HG03039 (cell line): Measurements from ENCODE around the gene FPR1.
"Not testable (repeated sequence)": the region's sequence is repeated elsewhere in the genome, so short reads cannot be mapped to it uniquely, and the experiment has no call there.

ENCODE experiments used
- ATAC-seq: cut with Tn5 transposase; IDR thresholded peaks from one replicate; pipeline ENCODE4 v1.9.1; 2021; ENCODE audit warnings: mild to moderate bottlenecking, moderate library complexity; ENCODE audit not compliant: unreplicated experiment

Gene FPR1

DNA sequence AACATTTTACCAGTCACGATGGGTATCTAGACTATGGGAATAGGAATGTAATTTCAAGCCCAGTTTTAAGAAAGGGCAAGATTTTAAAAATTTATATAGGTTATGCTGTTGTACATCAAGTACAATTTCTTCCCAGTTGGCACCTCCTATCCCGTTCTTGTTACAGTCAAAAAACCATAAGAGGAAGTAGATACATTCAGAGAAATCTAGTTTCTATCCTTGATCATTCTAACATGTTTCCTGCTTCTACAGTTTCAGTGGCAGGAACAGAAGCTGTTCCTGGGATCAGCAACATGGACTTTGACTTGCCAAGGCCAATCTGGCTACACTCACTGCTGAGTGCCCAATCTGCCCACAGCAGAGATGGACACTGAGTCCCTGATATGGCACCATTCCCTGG lies 28.6 kb upstream of the FPR1 start:
- no peak for ATAC-seq

DNA sequence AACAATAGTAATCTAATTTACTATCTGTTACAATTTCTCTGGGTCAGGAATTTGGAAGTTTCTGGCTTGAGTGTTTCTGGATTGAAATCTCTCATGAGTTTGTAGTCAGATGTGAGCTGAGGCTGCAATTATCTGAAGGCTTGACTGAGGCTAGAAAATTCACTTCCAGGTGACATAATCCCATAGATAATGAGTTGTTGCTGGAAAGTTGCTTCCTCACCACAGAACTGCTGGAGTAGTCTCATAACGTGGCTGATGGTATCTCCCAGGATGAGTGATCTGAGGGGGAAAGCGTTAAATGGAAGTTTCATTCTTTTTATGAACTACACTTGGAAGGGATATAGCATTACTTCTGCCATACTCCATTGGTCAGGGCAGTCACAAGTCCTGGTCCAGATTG lies 28.0 kb upstream of the FPR1 start:
- ATAC-seq: no peak

DNA sequence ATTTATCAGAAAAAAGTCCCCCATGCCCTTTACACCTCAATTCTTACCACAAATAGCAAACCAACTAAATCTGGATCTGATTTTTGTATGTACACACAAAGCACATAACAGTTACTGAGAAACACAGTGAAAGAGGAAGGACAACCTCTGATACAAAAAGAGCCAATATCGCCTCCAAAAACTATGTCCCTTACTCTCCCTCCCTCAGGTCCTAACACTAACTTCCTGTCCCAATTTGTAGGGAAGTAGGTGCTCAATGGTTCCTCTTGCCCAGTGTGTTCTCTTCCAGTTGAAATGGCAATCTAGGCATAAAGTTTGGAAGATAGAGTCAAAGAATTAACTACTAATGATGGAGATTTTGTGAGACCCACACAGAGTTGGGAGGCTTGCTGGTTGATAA lies 27.5 kb upstream of the FPR1 start:
- no peak for ATAC-seq

DNA sequence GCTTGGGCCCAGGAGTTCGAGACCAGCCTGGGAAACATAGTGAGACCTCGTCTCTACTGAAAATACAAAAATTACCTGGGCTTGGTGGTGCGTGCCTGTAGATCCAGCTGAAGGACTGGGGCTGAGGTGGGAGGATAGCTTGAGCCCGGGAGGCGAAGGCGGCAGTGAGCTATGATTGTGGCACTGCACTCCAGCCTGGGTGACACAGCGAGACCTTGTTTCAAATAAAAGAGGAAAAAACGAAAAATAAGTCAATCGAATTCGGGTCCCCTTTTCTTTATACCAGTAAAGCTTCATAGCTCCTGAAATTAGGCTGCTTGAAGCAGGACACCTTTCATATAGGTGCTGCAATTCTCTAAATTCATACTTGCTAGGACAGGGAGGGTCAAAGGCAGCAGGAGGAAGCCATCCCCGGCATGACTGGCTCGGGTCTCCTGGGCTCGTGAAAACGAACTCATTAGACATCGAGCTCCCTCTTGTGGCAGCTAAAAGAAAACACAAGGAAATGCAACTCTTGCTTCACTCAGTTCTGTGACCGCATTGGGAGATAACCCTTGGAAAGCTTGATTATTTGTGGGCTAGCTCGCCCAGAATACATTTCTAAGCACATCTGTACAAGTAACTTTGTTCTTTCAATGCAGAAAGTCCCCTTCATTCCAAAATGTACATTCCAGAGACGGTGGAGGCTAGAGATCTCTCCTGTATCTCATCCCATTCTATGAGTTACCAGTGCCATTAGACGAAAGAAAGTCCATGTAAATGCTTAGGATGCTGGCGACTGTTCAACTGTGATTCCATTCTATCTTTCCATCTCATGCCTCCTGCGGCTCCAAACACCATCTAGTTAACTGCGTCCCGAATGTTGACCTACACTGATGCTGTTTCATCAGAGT lies 26.1 kb upstream of the FPR1 start:
- no peak for ATAC-seq

DNA sequence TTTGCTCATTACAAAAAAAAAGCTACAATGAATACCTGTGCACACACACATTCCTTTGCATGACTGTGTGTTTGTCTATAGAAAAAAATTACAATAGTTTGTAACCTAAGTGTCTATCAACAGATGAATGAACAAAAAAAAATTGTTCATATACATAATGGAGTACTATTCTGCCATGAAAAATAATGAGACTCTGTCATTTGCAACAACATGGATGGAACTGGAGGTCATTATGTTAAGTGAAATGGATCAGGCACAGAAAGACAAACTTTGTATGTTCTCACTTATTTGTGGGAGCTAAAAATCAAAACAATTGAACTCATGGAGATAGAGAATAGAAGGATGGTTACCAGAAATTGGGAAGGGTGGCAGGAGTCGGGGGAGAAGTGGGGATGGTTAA lies 24.9 kb upstream of the FPR1 start:
- ATAC-seq: not testable (repeated sequence)

DNA sequence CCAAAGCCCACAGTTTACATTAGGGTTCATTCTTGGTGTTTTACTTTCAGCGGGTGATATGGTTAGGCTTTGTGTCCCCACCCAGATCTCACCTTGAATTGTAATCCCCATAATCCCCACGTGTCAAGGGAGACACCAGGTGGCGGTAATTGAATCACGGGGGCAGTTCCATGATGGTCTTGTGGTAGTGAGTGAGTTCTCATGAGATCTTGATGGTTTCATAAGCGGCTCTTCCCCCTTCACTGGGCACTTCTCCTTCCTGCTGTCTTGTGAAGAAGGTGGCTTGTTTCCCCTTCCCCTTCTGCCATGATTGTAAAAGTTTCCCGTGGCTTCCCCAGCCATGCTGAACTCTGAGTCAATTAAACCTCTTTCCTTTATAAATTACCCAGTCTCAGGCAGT lies 21.3 kb upstream of the FPR1 start:
- ATAC-seq: no peak

DNA sequence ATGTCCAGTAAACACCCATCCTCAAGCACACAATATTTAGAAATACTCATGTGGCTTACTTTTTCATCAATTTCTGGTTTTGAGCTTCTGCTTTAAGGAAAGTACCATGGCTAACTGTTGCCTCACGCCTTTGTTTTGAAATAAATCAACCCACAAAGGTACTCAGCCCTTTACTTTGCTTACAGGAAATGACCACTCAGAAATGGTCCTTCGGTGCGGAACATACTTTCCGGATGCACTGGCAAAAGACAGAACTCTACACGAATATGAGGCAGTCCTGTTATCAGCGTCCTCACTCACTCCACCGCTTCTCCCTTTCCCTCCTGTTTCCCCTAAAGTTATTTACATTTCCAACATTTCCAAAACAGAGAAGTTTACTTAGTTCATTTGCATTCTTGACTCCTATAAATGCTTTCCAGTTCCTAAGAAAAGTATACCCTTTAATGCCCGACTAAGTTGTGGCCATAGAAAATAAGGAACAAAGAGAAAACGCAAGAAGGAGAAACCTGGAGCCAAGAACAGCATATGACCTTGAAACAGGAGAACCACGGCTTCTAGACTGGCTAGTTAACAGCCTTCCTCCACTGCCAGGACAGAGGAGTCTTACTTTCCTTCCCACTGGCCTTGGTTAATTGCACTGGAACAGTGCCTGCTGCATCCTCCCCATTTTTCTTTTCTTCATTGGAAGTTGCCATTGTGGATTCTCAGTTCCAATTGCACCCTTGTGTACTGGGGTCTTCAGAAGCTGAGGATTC lies 19.9 kb upstream of the FPR1 start:
- ATAC-seq: no peak

DNA sequence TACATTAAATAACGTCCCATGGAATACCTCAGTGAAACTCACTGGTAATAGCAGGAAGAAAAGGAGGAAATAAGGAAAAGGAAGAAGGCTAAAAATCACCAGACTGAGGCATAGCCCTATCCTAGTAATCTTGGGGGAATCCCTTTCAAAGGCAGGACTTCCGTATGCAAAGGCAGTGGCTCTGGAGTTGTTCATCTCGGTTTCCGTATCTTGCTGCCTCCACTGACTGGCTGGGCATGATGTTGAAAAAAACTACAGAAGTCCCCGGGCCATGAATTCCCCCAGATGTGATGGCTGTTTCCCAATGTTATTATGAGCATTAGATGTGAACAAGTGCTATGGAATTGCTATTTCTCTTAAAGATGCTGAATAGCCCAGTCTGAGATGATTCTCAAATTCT lies 14.8 kb upstream of the FPR1 start:
- no peak for ATAC-seq

DNA sequence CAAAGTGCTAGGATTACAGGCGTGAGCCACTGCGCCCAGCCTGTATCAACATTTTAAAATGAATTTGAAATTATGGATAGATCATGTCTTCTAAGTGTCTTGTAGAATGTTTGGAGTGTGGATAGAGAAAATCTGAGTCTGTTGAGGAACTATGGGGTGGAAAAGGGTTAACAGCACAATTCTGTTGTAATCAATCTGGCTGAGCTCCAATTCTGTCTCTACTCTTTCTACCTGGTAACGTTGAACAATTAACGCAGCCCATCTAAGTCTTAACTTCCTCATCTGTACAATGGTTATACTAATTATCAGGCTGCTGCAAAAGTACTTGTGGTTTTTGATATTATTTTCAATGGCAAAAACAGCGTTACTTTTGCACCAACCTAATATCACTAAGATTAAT lies 13.4 kb upstream of the FPR1 start:
- no peak for ATAC-seq

DNA sequence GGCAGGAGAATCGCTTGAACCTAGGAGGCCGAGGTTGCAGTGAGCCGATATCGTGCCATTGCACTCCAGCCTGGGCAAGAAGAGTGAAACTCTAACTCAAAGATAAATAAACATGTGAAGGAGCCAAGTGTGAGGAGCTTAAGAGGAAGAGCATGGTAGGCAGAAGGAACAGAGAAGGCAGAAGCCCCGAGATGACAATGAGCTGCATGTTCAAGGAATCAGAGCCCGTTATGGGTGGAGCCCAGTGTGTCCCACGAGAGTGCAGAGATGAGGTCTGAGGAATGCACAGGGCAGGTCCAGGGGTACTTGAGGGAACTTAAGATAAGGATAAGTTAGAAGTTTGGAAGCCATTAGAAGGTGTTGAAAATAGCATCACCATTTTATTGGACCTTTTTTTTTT lies 10.0 kb upstream of the FPR1 start:
- no peak for ATAC-seq

DNA sequence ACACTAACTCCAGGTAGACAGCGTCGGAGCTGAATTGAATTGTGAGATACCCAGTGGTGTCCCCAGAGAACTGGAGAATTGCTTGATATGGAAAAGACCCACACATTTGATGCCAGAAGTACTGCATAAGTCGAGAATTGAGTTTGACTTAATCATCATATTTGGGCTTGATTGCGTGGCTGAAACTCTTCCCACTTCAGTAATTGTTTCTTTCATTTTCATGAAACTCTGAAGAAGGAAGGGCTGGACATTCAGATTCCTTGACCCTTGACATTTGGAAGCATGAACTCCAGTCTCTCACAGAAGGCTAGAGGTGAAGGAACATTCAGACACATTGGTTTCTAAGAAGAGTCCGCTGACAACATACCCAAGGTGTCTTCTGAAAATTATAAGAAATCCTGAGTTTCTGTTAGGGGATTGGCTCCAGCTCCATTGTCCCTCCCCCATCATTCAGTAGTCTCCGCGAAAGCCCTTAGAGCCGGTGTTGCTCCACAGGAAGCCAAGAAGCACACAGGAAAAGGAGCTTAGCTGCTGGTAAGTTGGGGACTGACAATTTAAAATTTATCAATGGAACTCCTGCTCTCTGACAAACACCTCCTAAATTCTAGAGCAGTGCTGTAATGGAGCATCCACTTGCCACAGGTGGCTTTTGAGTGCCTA lies 9.1 kb upstream of the FPR1 start, which contains the start of gene FPR2:
Gene FPR2, plus strand, starts transcription at position 484 of the 660 bp plus-strand sequence. CDS start 7,479 bp downstream, outside the sequence.
- no peak for ATAC-seq

DNA sequence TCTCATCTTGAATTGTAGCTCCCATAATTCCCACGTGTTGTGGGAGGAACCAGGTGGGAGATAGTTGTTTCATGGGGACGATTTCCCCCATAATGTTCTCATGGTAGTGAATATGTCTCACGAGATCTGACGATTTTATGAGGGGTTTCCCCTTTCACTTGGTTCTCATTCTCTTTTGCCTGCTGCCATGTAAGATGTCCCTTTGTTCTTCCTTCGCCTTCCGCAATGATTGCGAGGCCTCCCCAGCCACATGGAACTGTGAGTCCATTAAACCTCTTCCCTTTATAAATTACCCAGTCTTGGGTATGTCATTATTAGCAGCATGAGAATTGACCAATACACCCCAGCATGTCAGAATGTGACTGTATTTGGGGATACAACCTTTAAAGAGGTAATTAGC lies 3.9 kb upstream of the FPR1 start:
- ATAC-seq: no peak

DNA sequence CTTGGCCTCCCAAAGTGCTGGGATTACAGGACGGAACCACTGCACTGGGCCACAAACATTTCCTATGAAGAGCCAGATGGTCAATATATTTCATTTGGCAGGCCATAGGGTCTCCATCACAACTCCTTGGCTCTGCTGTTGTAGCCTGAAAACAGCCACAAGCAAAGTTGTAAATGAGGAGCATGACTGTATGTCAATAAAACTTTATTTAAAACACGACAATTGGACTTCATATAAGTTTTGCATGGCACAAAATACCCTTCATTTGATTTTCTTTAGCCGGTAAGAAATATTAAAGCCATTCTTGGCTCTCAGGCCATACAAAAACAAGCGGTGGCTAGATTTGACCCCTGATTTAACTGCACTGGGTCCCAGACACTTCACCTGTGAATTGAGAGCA lies 3.1 kb upstream of the FPR1 start:
- ATAC-seq: no peak

DNA sequence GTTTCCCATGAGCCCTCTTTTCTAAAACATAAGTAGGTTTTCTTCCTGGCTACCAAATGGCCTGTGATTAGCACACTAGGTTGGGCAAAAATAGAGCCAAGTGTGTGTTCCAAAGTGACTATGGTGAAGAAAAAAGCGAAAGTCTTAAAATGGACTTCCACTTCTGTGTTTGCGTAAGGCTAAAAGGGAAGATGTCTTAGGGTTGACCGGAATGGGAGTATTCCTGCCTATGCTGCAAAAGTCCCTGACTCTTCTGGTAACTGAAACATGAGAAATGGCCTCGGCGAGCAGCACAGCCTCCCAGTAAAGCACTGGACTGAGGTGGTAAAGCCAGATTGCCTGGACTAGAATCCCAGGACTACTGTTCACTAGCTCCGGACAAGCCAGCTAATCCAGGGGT lies 2.4 kb upstream of the FPR1 start:
- ATAC-seq: no peak

DNA sequence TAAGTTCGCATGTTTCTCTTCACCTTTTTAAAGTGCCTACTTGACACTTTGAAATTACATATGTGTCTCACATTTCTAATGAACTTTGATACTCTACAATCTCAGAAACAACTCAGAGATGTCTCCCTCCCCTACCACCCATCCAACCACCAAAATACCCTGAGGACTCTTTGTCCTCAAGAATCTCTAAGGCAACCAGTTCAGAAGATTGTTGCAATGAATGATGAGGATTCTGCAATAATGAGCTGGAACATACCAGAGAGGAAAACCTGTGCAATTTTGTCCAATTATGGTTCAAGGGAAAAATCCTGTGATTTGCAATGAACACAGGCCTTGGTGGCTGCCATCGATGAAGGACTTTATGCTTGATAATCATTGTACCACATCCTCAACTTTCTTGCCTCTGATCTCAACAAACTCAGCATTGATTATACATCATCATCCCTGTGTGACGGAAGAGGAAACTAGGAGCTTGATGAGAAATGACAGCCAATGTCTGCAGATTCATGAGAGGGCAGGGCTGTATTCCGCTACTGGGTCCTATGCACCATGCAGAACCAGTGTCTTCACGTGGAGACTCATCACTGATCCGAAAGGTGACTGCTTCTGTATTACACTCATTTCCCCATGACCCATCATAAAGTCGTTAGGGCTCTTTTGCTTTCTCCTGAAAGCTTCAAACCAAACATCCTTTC lies 1.1 kb downstream of the FPR1 start:
- no peak for ATAC-seq

DNA sequence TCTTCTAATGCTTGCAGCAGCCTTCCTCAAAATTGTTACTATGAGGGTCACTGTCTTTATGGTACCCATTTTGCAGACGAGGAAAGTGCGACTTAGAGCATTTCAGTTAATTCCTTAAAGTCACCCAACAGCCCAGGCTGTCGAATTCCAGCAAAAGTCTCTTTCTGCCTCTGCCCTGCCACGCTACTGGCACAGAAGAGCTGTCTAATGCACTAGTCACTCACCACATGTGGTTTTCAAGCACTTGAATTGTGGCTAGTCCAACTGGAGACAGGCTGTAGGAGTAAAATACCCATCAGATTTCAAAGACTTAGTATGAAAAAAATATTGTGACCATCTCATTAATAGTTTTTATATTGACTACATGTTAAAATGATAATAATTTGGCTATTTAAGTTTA lies 1.7 kb downstream of the FPR1 start:
- ATAC-seq: no peak

DNA sequence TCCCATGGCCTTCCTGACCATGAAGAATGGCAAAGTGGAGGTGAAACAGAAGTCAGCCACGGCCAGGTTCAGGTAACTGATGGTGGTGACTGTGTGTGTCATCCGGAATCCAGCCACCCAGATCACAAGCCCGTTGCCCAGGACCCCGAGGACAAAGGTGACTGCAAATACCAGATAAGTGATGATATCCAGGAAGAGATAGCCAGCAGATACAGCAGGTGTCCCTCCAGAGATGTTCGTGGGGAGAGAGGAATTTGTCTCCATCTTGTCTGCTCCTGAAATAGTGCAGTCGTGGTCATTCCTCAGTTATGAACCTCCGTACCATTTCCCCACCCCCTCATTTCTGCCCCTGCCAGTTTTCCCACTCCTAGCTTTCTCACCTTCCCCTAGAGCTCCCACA lies 4.9 kb downstream of the FPR1 start:
- no peak for ATAC-seq

DNA sequence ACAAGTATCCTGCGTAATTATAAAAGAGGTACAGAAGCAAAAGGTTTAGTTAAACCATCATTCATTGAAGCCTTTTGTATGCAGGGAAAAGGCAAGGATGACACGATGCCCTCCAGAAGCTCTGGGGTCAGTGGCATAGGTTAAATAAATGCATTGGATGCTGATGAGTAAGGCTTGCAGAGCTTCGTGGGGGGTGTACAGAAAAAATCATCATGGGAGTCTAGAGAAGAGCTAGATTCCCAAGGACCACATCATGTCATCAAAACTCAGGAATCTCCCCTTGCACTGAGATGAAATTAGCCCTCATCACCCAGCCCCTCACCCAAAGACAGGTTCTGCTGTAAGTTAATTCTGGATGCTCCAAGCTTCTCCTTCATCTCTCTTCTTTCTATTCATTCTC lies 8.3 kb downstream of the FPR1 start:
- ATAC-seq: no peak

DNA sequence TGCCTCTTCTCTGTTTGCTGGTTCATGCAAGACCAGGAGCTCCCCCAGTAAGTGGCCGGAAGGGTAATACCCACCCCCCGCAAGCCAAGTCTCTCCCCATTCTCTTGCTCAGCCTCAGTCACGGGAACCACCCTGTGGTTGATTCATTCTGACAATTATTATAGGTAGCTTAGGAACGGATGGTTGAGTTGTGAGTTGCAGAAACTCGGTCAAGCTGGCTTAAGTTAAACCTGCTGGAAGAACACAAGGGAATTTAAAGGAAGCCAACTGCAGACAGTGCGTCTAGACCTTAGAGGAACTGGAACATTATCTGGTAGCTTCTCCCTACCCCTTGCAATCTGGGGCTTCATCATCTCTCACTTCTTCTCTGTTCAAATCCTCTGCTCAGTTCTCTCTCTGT lies 8.9 kb downstream of the FPR1 start:
- ATAC-seq: no peak

DNA sequence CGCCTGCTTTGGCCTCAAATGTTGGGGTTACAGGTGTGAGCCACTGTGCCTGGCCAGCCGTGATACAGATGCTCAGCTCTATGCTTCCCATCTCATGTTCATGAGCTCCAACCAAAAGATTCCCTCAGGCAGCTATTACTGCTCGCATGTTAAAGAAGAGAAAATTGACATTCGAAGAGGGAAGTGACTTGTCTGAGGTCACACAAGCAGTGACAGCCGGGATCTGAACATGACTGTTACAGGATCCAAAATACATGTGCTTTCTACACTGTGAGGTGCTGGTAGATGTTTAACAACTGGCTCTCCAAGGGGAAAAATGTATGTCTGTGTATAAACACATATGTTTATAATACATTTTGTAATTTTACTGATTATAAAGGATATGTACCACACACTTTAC lies 11.3 kb downstream of the FPR1 start:
- ATAC-seq: no peak
